Trophoblast cell (in vitro differentiated cells and primary cell): ENCODE data around the gene PTPN13.

Source experiments
- DNase-seq, 2 donors: peaks; one replicate each; pipeline ENCODE4 v3.0.0-alpha.2; 2016
- H2AFZ ChIP-seq: 2 replicates; pipeline ENCODE4 v1.6.1; 2013; ENCODE audit warnings: low read length, moderate library complexity, mild to moderate bottlenecking; ENCODE audit not compliant: insufficient read depth, poor library complexity
- H2AK5ac ChIP-seq: 2 replicates; pipeline ENCODE4 v1.6.1; 2013; ENCODE audit warnings: mild to moderate bottlenecking, low read length
- H2BK120ac ChIP-seq: 2 replicates; pipeline ENCODE4 v1.6.1; 2013; ENCODE audit warnings: low read length, mild to moderate bottlenecking, moderate library complexity; ENCODE audit not compliant: insufficient read depth, poor library complexity
- H2BK12ac ChIP-seq: 2 replicates; pipeline ENCODE4 v1.6.1; 2013; ENCODE audit warnings: mild to moderate bottlenecking, low read length, moderate library complexity
- H2BK5ac ChIP-seq: 2 replicates; pipeline ENCODE4 v1.6.1; 2013; ENCODE audit warnings: low read length, low read depth, moderate library complexity, mild to moderate bottlenecking; ENCODE audit not compliant: poor library complexity
- H3K14ac ChIP-seq: 2 replicates; pipeline ENCODE4 v1.6.1; 2013; ENCODE audit warnings: mild to moderate bottlenecking, low read length
- H3K18ac ChIP-seq: 2 replicates; pipeline ENCODE4 v1.6.1; 2013; ENCODE audit warnings: mild to moderate bottlenecking, low read length
- H3K23ac ChIP-seq: 2 replicates; pipeline ENCODE4 v1.6.1; 2013; ENCODE audit warnings: low read length
- H3K27ac ChIP-seq: 2 replicates; pipeline ENCODE4 v1.5.1; 2013; ENCODE audit warnings: low read depth, mild to moderate bottlenecking, inconsistent platforms, low read length, moderate library complexity
- H3K27me3 ChIP-seq: 2 replicates; pipeline ENCODE4 v1.6.1; 2013; ENCODE audit warnings: inconsistent platforms, mild to moderate bottlenecking, low read length, moderate library complexity; ENCODE audit not compliant: insufficient read depth
- H3K36me3 ChIP-seq, 2 experiments: 1 replicate in 1 of 2; 2 replicates in 1 of 2; pipeline ENCODE4 v1.6.1; 2013; ENCODE audit warnings: low read length in 2 of 2, mild to moderate bottlenecking in 2 of 2, moderate library complexity in 1 of 2; ENCODE audit not compliant: insufficient read depth in 2 of 2, control insufficient read depth in 1 of 2
- H3K4ac ChIP-seq: 2 replicates; pipeline ENCODE4 v1.6.1; 2013; ENCODE audit warnings: low read depth, mild to moderate bottlenecking, low read length, moderate library complexity
- H3K4me1 ChIP-seq, 2 experiments: 1 replicate in 1 of 2; 2 replicates in 1 of 2; pipeline ENCODE4 v1.6.1; 2013; ENCODE audit warnings: low read length in 2 of 2, mild to moderate bottlenecking in 2 of 2, moderate library complexity in 1 of 2; ENCODE audit not compliant: insufficient read depth in 2 of 2, control insufficient read depth in 1 of 2
- H3K4me2 ChIP-seq: 2 replicates; pipeline ENCODE4 v1.6.1; 2013; ENCODE audit warnings: inconsistent platforms, mild to moderate bottlenecking, low read length, moderate library complexity
- H3K4me3 ChIP-seq: 2 replicates; pipeline ENCODE4 v1.5.1; 2013; ENCODE audit warnings: mild to moderate bottlenecking, low read depth, low read length, inconsistent platforms
- H3K79me1 ChIP-seq: one replicate; pipeline ENCODE4 v1.6.1; 2013; ENCODE audit warnings: low read length
- H3K79me2 ChIP-seq: 2 replicates; pipeline ENCODE4 v1.6.1; 2013; ENCODE audit warnings: low read length, mild to moderate bottlenecking; ENCODE audit not compliant: control insufficient read depth, insufficient read depth, poor library complexity
- H3K9ac ChIP-seq: 2 replicates; pipeline ENCODE4 v1.6.1; 2013; ENCODE audit warnings: mild to moderate bottlenecking, low read length
- H3K9me3 ChIP-seq: 2 replicates; pipeline ENCODE4 v1.6.1; 2013; ENCODE audit warnings: low read depth, mild to moderate bottlenecking, control low read depth, inconsistent platforms, low read length; ENCODE audit not compliant: insufficient read depth
- H4K12ac ChIP-seq: 2 replicates; pipeline ENCODE4 v1.6.1; 2013; ENCODE audit warnings: low read depth, mild to moderate bottlenecking, low read length, moderate library complexity
- H4K8ac ChIP-seq: 2 replicates; pipeline ENCODE4 v1.6.1; 2013; ENCODE audit warnings: low read depth, mild to moderate bottlenecking, low read length, moderate library complexity
- H4K91ac ChIP-seq: one replicate; pipeline ENCODE4 v1.6.1; 2013; ENCODE audit warnings: low read depth, mild to moderate bottlenecking, low read length, moderate library complexity
- WGBS: extraction: QIAGEN DNeasy Blood & Tissue Kit; methylation state at CpG from one replicate; pipeline ENCODE4 v1.1.7; 2013; ENCODE audit warnings: missing lambda C conversion rate; ENCODE audit not compliant: insufficient read length, insufficient coverage; ENCODE audit errors: extremely low coverage; 5-methylcytosine and 5-hydroxymethylcytosine counted together

Gene PTPN13

GRCh38 chr4:86810847-86811246 lies 216.7 kb downstream of the PTPN13 start:
- Histone ChIP-seq H2BK5ac (no peak overlapping the region), H2AFZ (no peak overlapping the region), H3K4ac (no peak overlapping the region), H3K79me1 (no peaks in the 10 kb centered on the region), H4K12ac (no peak overlapping the region), H3K36me3 (peaks cover 2 to 3% of the 10 kb centered on the region in 2 experiments), H3K79me2 (no peaks in the 10 kb centered on the region), H2BK120ac (no peak overlapping the region), H3K4me3 (no peak overlapping the region), H4K8ac (no peak overlapping the region), H3K14ac (no peak overlapping the region), H3K18ac (no peak overlapping the region), H3K23ac (no peak overlapping the region), H3K9me3 (no peaks in the 10 kb centered on the region), H3K4me1 (no peaks in the 10 kb centered on the region), H3K27me3 (no peaks in the 10 kb centered on the region), H3K4me2 (no peak overlapping the region), H4K91ac (no peak overlapping the region), H3K27ac (no peak overlapping the region), H2BK12ac (no peak overlapping the region), H2AK5ac (no peak overlapping the region), H3K9ac (no peak overlapping the region)
- WGBS, result no CpG with 5 or more reads among the region's 3 CpGs
- no peak for DNase-seq

- H3K36me3 ChIP-seq, result peaks cover 1 to 3% of the 10 kb centered on the region in 2 experiments
- H4K8ac ChIP-seq, result no peak overlapping the region
- no peaks in the 10 kb centered on the region for H3K9me3 ChIP-seq
- no peak overlapping the region for H3K4me3 ChIP-seq
- no peak overlapping the region for H3K23ac ChIP-seq
- no peaks in the 10 kb centered on the region for H3K4me1 ChIP-seq
- H2BK5ac ChIP-seq, result no peak overlapping the region
- H3K27me3 ChIP-seq, result no peaks in the 10 kb centered on the region
- no peak overlapping the region for H2AK5ac ChIP-seq
- no peak for DNase-seq
- no peak overlapping the region for H3K9ac ChIP-seq
- H3K14ac ChIP-seq, result no peak overlapping the region
- no peak overlapping the region for H3K4me2 ChIP-seq
- no peaks in the 10 kb centered on the region for H3K79me2 ChIP-seq
- WGBS, result no CpG with 5 or more reads among the region's 1 CpG
- H2BK12ac ChIP-seq, result no peak overlapping the region
- H4K12ac ChIP-seq, result no peak overlapping the region
- H3K18ac ChIP-seq, result no peak overlapping the region
- no peaks in the 10 kb centered on the region for H3K79me1 ChIP-seq
- H2BK120ac ChIP-seq, result no peak overlapping the region
- H2AFZ ChIP-seq, result no peak overlapping the region
- no peak overlapping the region for H3K4ac ChIP-seq
- H3K27ac ChIP-seq, result no peak overlapping the region
- no peak overlapping the region for H4K91ac ChIP-seq
Measured at GRCh38 chr4:86815653-86816052, 221.5 kb downstream of the PTPN13 start.

DNA sequence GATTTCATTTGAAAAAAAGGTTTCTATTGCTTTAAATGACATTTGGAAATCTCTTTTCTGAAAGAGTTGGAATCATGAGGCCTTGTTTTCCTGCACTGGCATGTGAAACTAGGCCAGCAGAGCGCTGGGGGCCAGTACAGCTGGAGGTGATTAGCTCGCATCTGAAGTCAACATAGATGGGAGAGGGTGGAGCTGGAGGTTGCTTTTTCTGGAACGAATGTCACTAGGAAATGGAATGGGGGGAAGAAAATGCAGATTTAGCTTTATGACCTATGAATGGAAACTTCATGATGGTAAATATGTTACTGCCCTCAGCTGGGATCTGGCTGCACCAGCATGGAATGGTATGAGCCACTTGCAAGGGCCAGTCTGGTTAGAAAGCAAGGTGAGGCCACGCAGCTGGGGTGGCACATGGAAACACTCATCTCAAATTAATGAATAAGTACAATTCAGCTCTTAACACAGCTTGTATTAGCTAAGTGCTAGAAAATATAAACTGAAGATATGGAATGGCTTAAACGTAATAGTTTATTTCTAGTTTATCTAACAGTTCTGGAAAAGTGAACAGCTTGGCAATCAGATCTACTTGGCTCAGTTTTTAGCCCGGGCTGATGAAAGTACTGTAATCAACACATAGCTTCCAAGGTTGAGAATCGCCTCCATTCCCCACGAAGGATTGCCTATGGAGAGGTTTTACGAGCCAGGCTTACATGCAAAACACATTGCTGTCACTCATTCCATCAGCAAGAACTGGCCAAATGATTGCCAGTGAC lies 222.6 kb downstream of the PTPN13 start:
- Histone ChIP-seq H4K91ac (no peak overlapping the region), H2AFZ (no peak overlapping the region), H2BK5ac (no peak overlapping the region), H3K4me3 (no peak overlapping the region), H3K36me3 (peaks cover 1 to 3% of the 10 kb centered on the region in 2 experiments), H2AK5ac (no peak overlapping the region), H3K23ac (no peak overlapping the region), H3K4me2 (no peak overlapping the region), H3K27ac (no peak overlapping the region), H3K18ac (no peak overlapping the region), H3K79me2 (no peaks in the 10 kb centered on the region), H3K4me1 (no peaks in the 10 kb centered on the region), H4K8ac (no peak overlapping the region), H2BK12ac (no peak overlapping the region), H3K27me3 (no peaks in the 10 kb centered on the region), H3K79me1 (no peaks in the 10 kb centered on the region), H2BK120ac (no peak overlapping the region), H3K9ac (no peak overlapping the region), H4K12ac (no peak overlapping the region), H3K9me3 (no peaks in the 10 kb centered on the region), H3K4ac (no peak overlapping the region), H3K14ac (no peak overlapping the region)
- no peak for DNase-seq
- WGBS, result no CpG with 5 or more reads among the region's 9 CpGs

GRCh38 chr4:86818211-86818610 lies 224.1 kb downstream of the PTPN13 start:
- Histone ChIP-seq H3K27ac (no peak overlapping the region), H3K4me1 (no peaks in the 10 kb centered on the region), H2BK5ac (no peak overlapping the region), H3K4me3 (no peak overlapping the region), H3K4me2 (no peak overlapping the region), H4K8ac (no peak overlapping the region), H3K79me2 (no peaks in the 10 kb centered on the region), H4K91ac (no peak overlapping the region), H2BK120ac (no peak overlapping the region), H3K23ac (no peak overlapping the region), H3K14ac (no peak overlapping the region), H2BK12ac (no peak overlapping the region), H2AFZ (no peak overlapping the region), H3K9ac (no peak overlapping the region), H3K79me1 (no peaks in the 10 kb centered on the region), H3K27me3 (no peaks in the 10 kb centered on the region), H4K12ac (no peak overlapping the region), H3K36me3 (peaks cover 1 to 3% of the 10 kb centered on the region in 2 experiments), H3K18ac (no peak overlapping the region), H3K9me3 (no peaks in the 10 kb centered on the region), H2AK5ac (no peak overlapping the region), H3K4ac (no peak overlapping the region)
- no peak for DNase-seq
- WGBS, result no CpG with 5 or more reads among the region's 2 CpGs
